ENCODE results near the gene IGFBP5.

The IGFBP5 gene

GRCh38 chr2:216649574-216649973 is 45.8 kb downstream of the IGFBP5 start:
- in situ Hi-C loops (cut with HindIII; ENCODE audit: low pct_ligation_motif_present, low sequenced_read_pairs) = no loop called here
- TF ChIP-seq CTCF (IDR thresholded peaks at IDR 0.05; ENCODE audit: low read depth, low read length, missing control alignments) = no peak

GRCh38 chr2:216648105-216648504 is 47.2 kb downstream of the IGFBP5 start:
- in situ Hi-C loops (cut with HindIII; ENCODE audit: low pct_ligation_motif_present, low sequenced_read_pairs) = no loop called here
- no peak for DNase-seq
- TF ChIP-seq CTCF (IDR thresholded peaks at IDR 0.05; ENCODE audit: low read depth, low read length, missing control alignments) = no peak
- no peak overlapping the region for H3K27ac ChIP-seq
- H3K4me3 ChIP-seq (ENCODE audit: low read depth, low read length) = no peak overlapping the region
- no peaks in the 10 kb centered on the region for H3K27me3 ChIP-seq (replicated peaks)
- H3K36me3 ChIP-seq (replicated peaks) = no peaks in the 10 kb centered on the region

More at GRCh38 chr2:216649574-216649973, 45.8 kb downstream of the IGFBP5 start:
- Histone ChIP-seq H3K27ac (no peak overlapping the region), H3K36me3 (replicated peaks) (no peaks in the 10 kb centered on the region), H3K4me3 (ENCODE audit: low read depth, low read length) (no peak overlapping the region), H3K27me3 (replicated peaks) (no peaks in the 10 kb centered on the region)
- DNase-seq = no peak

- Histone ChIP-seq H3K4me3 (ENCODE audit: low read depth, low read length) (no peak overlapping the region), H3K36me3 (replicated peaks) (peaks cover under 1% of the 10 kb centered on the region), H3K27me3 (replicated peaks) (no peaks in the 10 kb centered on the region), H3K27ac (no peak overlapping the region)
- DNase-seq = no peak
- in situ Hi-C loops (cut with HindIII; ENCODE audit: low pct_ligation_motif_present, low sequenced_read_pairs) = no loop called here
- no peak for TF ChIP-seq CTCF (IDR thresholded peaks at IDR 0.05; ENCODE audit: low read depth, low read length, missing control alignments)
These were observed 49.2 kb downstream of the IGFBP5 start for GRCh38 chr2:216646116-216646515.

DNA sequence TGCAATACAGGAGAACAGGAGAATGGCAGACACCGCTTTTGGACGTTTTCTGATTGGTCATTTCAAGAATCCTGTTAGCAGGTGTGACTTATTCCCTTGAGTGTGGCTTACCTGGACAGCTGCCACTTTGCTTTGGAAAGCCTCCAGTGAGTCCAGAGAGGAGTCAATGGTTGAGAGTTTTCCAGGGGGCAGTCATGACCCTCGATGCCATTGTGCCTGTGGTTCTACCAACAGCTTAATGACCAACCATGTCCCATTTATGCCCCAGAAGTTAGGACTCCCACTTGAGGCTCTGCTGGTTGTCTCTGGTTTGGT is 49.8 kb downstream of the IGFBP5 start:
- Histone ChIP-seq H3K4me3 (ENCODE audit: low read depth, low read length) (no peak overlapping the region), H3K36me3 (replicated peaks) (peaks cover 5% of the 10 kb centered on the region), H3K27me3 (replicated peaks) (no peaks in the 10 kb centered on the region), H3K27ac (no peak overlapping the region)
- DNase-seq = no peak
- in situ Hi-C loops (cut with HindIII; ENCODE audit: low pct_ligation_motif_present, low sequenced_read_pairs) = no loop called here
- TF ChIP-seq CTCF (IDR thresholded peaks at IDR 0.05; ENCODE audit: low read depth, low read length, missing control alignments) = no peak

GRCh38 chr2:216644842-216645635 is 50.3 kb downstream of the IGFBP5 start:
- no peak for TF ChIP-seq CTCF (IDR thresholded peaks at IDR 0.05; ENCODE audit: low read depth, low read length, missing control alignments)
- no peak overlapping the region for H3K4me3 ChIP-seq (ENCODE audit: low read depth, low read length)
- in situ Hi-C loops (cut with HindIII; ENCODE audit: low pct_ligation_motif_present, low sequenced_read_pairs) = no loop called here
- peaks cover 7% of the 10 kb centered on the region for H3K36me3 ChIP-seq (replicated peaks)
- no peak overlapping the region for H3K27ac ChIP-seq
- no peaks in the 10 kb centered on the region for H3K27me3 ChIP-seq (replicated peaks)
- no peak for DNase-seq

Measured in brain microvascular endothelial cell (primary cell).